T-helper 22 cell (primary cell): ENCODE measurements around the gene NHLH1.

Source experiments
- DNase-seq: peaks from one replicate; pipeline ENCODE4 v3.0.0-alpha.2; 2020; ENCODE audit warnings: low read depth

NHLH1 gene

GRCh38 chr1:160359559-160360226 is 7.2 kb upstream of the NHLH1 start:
- no peak for DNase-seq

GRCh38 chr1:160360227-160360695 is 6.6 kb upstream of the NHLH1 start:
- no peak for DNase-seq

DNA sequence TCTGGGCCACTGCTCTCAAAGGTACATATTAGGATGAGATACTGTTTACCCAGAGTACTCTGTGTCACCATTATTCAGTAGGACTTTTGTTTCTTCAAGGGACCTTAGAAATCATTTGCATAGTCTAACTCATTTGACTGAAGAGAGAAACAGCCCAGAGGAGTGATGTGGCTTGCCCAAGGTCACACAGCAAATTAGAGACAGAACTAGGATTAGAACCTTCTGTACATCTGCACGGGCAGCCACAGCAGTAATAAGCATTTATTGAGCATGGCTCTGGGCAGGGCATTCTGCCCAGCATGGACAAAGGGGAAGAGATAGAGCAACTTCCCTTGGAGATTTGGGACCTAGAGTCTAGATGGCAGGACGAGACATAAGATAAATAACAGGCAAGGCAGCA is 5.7 kb upstream of the NHLH1 start:
- DNase-seq: no peak

- DNase-seq: no peak
These were observed 5.1 kb upstream of the NHLH1 start for GRCh38 chr1:160361814-160362167.

DNA sequence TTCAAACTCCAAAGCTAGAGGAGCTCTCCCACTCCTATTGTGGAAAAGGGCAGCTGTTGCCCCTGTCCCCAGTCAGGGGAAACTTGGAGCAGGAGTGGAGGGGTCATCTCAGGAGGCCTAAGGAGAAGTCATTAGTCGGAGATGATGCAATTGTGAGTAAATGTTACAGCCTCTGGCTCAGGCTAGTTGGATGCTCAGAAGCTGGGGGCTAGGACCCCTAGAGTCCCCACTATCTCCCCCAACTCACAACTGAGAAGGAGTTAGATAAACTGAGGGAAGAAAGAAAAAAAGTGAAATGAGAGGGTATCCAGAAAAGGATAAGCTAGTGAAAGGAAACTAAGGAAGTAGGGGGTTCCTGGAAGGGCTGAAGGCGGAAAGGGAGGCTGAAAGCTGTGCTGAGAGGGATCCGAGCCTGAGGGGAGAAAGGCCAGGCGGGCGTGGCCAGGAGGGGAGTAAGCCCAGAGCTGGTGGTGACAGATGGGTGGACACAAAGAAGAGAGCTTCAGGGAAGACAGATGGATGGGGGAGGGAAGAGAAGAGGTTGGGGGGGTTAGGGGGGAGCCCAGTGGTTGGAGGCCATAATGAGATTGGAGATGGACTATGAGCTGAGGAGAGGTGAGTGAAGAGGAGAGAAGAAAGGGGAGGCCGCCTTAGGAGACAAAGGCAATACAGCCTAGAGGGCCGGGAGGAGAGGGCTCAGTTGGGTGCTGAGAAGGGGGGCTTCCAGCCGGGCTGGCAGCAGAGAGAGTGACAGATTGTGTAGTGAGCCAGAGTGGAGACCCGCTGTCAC is 4.5 kb upstream of the NHLH1 start:
- DNase-seq: no peak

DNA sequence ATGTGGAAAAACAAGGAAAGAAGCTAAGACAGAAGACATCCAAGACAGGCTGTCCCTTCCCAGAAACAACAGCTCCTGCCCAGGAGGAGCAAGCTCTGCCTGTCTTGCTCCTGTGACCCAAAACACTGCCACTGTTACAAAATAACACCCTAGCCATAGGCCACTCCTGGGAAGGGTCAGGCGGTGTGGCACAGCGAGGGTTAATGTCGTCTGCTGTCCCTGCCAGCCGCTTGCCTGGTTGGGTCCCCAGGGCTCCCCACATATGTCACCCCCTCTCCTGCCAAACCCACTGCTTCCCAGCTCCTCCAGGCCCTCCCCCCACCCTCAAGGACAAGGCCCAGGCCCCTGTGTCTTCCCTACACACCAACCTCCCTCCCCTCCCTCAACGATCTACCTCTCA is 3.9 kb upstream of the NHLH1 start:
- no peak for DNase-seq

DNA sequence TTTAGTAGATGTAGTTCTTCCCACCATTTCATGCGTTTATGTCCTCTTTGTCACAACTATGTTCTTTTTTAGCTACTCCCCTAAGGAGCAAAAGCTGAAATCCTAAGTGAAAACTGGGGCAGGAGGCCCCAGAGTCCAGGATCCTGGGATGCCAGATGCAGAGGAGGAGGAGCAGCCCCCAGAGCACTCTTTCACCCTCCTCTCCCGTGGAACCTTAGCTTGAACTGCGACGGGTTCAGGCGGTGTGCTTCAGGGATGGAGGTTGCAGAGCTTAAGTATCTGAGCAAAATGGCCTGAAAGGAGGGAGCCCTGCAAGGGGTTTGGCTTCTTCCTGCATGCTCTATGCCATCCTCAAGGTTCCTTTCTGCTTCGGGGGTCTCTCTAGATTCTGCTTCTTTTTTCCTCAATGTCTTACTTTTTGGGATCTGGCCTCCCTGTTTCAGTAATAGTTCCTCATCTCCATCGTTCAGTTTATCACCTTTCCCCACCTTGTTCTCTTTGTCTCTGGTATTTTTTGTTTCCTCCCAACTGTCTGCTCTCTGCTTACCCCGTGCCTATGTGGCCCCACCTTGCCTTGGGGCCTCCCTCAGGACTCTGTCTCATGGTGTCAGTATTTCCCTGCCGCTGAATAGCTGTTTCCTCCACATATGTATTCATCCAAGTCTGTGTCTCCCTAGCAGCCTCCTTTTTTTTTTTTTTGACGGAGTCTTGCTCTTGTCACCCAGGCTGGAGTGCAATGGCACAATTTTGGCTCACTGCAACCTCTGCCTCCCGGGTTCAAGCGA is 2.7 kb upstream of the NHLH1 start:
- DNase-seq: no peak

- no peak for DNase-seq
These were observed 1.5 kb upstream of the NHLH1 start for GRCh38 chr1:160365325-160365724.

DNA sequence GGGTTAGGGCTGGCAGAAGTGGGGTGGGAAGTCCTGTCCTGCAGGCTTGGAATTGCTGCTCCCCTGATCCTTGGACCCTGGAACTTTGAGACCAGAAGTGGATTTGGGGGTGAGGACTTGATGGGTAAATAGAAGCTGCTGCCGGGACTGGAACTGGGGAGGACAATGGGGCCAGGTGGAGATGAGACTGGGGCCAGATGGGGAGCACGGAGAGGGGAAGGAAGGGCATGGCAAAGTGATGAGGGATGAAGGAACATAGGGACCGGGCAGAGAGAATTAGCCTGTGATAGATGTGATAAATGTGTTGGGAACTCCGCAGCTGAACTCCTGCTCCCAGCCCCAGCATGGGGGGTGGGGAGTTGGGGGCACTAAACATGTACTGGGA is 637 bp downstream of the NHLH1 start:
- no peak for DNase-seq

GRCh38 chr1:160367934-160368923 is 1.4 kb downstream of the NHLH1 start:
- no peak for DNase-seq

DNA sequence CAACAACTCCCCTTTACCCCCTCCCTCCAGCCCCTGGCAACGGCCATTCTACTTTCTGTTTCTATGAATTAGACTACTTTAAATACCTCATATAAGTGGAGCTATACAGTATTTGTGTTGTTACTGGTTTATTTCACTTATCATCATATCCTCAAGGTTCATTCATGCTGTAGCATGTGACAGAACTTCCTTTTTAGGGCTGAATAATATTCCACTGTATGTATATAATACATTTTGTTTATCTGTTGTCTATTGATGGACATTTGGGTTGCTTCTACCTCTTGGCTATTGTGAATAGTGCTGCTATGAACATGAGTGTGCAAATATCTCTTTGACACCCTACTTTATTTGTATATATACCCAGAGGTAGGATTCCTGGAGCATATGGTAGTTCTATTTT is 2.2 kb downstream of the NHLH1 start:
- no peak for DNase-seq

GRCh38 chr1:160370561-160371345 is 3.9 kb downstream of the NHLH1 start:
- DNase-seq: no peak

DNA sequence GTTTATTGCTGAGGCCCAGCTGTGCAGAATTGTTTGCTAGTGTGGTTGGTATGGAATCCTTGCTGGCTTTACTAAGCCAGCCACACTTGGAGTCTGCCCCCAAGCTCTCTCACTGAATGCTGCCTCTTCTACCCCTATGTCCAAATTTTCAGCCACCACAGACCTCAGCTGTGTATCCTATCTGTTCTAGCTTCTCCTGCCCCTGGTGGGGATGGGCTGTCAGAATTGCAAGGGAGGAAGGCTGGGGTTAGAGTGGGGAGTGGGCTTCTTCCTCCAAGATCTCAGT is 4.4 kb downstream of the NHLH1 start:
- DNase-seq: no peak

DNA sequence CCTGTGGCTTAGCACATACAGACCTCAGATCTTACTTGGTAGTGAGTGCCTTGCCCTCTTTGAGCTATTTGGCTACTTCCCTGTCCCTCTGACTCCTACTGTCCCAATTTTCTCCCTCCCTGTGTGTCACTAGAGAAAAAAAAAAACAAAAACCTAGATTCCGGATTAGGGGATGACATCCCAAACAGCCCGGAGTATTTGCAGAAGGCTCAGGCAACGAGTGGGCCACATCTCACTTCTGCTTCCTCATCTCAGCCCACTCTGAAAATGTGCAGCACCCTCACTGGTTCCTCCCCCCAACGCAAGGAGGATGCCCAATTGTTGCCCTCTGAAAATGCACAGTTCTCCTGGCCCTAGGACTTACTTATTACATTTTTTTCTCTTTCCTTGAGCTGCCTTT is 4.9 kb downstream of the NHLH1 start:
- DNase-seq: no peak

- DNase-seq: no peak
These were observed 6.8 kb downstream of the NHLH1 start for GRCh38 chr1:160373696-160374095.

- DNase-seq: no peak
These were observed 7.6 kb downstream of the NHLH1 start for GRCh38 chr1:160374306-160375110.

- no peak for DNase-seq
These were observed 9.1 kb downstream of the NHLH1 start for GRCh38 chr1:160375788-160376524.

DNA sequence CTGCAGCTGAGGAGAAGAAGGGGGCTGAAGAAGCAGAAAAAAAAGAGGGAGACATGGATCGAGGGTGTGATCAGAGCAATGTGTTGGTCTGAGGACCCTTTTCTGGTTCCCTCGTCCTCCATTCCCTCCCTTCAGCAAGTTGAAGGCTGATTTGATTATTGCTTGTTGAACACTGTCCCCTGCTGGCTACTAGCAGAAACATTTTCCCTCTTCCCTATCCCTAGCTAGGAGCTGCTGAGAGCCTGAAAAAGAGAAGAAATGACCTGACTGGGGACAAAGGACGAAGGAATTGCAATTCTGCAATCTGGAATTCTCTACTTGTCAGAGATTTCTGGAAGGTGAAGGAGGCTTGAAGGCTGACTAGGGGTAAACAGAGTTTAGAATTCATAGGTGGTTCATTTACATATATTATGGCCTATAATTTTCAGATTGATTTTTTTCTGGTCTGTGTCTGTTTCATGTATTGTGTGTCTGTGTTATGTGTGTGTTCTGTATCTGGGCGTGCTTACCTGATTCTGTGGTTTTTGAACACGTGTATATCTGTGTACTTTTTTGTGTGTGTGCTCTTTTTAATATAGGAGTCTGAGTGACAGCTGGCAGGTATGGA is 9.8 kb downstream of the NHLH1 start:
- DNase-seq: no peak

DNA sequence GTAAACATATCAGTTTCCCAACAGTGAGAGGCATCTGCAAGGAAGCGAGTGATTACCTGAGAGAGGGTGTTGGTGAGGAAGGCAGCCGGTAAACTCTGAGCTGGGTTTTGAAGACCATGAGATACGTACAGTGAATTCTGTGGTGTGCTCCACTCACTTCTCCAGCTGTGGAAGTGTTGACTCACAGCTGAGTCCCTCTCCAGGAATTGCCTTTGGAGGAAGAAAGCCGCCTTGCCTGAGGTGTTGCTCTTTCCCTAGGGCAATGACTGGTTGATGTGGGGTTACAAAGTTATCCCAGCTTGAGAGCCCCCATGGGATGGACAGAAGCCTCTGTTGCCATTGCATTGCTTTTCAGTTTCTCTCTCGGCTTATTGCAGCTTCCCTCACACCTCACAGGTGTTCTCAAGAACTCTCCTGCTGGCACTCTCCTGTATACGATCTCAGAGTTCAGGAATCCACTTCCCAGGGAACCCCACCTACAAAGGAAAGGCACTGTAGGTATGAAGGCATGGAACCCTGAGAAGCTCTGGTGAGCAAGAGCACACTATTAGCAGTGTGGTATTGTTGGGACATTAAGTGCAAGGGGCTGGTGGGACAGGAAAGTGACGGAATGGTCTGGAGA is 10.8 kb downstream of the NHLH1 start:
- DNase-seq: no peak
